ENCODE data around the gene PAX7.

DNA sequence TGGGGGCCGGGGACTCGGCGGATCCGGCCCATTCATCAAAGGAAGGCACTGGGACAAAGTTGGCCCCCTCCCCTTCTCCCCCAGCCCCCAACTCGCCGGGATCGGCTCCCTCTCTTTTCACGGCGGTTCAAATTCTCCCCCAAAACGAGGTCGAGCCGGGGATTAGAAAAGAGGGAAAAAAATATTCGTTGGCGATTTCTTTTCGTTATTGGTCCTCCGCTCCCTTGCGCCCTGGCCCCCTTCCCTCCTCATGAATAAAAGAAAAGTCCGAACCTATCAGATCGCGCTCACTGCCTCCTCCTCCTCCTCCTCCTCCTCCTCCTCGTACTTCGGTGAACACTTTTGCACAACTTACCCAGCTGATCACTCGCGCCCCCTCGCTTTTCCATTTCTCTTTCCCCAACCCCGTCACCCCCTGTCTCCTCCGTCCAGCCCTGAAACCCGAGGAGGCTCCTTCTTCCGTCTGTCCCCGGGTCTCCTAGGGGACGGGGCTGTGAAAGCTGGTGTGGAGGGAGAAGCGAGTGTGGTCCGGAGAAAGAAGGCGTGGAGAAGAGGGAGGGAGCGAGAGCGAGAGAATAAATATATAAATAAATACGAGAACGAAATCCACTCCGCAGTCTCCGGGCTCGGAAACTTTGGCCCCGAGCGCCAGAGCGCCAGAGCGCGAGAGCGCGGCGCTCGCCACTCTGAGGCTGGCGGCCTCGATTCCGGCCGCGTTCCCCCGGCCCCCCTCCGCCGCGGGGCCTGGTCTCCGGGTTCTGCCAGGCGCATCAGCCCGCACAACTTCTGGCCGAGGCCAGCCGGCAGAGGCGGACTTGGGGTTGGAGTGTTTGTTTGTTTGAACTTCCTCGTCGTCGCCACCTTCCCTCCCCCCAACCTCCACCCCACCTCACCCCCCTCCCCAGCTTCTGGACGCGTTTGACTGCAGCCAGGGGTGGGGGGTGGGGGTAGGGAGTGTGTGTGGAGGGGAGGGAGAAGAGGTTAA lies at the start of gene PAX7:
- TF ChIP-seq, protein P1, sequence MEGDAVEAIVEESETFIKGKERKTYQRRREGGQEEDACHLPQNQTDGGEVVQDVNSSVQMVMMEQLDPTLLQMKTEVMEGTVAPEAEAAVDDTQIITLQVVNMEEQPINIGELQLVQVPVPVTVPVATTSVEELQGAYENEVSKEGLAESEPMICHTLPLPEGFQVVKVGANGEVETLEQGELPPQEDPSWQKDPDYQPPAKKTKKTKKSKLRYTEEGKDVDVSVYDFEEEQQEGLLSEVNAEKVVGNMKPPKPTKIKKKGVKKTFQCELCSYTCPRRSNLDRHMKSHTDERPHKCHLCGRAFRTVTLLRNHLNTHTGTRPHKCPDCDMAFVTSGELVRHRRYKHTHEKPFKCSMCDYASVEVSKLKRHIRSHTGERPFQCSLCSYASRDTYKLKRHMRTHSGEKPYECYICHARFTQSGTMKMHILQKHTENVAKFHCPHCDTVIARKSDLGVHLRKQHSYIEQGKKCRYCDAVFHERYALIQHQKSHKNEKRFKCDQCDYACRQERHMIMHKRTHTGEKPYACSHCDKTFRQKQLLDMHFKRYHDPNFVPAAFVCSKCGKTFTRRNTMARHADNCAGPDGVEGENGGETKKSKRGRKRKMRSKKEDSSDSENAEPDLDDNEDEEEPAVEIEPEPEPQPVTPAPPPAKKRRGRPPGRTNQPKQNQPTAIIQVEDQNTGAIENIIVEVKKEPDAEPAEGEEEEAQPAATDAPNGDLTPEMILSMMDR (IDR thresholded peaks at IDR 0.05): no peak
- TF ChIP-seq JUN (CRISPR knock-in tag; IDR thresholded peaks at IDR 0.05) (no peak), TEAD4 (CRISPR knock-in tag; IDR thresholded peaks at IDR 0.05) (no peak), SP1 (CRISPR knock-in tag; conservative IDR thresholded peaks at IDR 0.05) (no peak), NR3C1 (CRISPR knock-in tag; conservative IDR thresholded peaks at IDR 0.05; ENCODE audit: low read depth) (no peak), ZNF396 (CRISPR knock-in tag; IDR thresholded peaks at IDR 0.05; ENCODE audit: borderline replicate concordance) (no peak), FOXJ3 (CRISPR knock-in tag; IDR thresholded peaks at IDR 0.05; ENCODE audit: borderline replicate concordance) (no peak)
- TF ChIP-seq, protein P2, sequence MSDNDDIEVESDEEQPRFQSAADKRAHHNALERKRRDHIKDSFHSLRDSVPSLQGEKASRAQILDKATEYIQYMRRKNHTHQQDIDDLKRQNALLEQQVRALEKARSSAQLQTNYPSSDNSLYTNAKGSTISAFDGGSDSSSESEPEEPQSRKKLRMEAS (CRISPR knock-in tag; IDR thresholded peaks at IDR 0.05): no peak; the same call in 1 of the 2 replicates
- TF ChIP-seq, protein P3, sequence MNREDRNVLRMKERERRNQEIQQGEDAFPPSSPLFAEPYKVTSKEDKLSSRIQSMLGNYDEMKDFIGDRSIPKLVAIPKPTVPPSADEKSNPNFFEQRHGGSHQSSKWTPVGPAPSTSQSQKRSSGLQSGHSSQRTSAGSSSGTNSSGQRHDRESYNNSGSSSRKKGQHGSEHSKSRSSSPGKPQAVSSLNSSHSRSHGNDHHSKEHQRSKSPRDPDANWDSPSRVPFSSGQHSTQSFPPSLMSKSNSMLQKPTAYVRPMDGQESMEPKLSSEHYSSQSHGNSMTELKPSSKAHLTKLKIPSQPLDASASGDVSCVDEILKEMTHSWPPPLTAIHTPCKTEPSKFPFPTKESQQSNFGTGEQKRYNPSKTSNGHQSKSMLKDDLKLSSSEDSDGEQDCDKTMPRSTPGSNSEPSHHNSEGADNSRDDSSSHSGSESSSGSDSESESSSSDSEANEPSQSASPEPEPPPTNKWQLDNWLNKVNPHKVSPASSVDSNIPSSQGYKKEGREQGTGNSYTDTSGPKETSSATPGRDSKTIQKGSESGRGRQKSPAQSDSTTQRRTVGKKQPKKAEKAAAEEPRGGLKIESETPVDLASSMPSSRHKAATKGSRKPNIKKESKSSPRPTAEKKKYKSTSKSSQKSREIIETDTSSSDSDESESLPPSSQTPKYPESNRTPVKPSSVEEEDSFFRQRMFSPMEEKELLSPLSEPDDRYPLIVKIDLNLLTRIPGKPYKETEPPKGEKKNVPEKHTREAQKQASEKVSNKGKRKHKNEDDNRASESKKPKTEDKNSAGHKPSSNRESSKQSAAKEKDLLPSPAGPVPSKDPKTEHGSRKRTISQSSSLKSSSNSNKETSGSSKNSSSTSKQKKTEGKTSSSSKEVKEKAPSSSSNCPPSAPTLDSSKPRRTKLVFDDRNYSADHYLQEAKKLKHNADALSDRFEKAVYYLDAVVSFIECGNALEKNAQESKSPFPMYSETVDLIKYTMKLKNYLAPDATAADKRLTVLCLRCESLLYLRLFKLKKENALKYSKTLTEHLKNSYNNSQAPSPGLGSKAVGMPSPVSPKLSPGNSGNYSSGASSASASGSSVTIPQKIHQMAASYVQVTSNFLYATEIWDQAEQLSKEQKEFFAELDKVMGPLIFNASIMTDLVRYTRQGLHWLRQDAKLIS (CRISPR knock-in tag; IDR thresholded peaks at IDR 0.05; ENCODE audit: borderline replicate concordance): no peak
- TF ChIP-seq, protein P4, sequence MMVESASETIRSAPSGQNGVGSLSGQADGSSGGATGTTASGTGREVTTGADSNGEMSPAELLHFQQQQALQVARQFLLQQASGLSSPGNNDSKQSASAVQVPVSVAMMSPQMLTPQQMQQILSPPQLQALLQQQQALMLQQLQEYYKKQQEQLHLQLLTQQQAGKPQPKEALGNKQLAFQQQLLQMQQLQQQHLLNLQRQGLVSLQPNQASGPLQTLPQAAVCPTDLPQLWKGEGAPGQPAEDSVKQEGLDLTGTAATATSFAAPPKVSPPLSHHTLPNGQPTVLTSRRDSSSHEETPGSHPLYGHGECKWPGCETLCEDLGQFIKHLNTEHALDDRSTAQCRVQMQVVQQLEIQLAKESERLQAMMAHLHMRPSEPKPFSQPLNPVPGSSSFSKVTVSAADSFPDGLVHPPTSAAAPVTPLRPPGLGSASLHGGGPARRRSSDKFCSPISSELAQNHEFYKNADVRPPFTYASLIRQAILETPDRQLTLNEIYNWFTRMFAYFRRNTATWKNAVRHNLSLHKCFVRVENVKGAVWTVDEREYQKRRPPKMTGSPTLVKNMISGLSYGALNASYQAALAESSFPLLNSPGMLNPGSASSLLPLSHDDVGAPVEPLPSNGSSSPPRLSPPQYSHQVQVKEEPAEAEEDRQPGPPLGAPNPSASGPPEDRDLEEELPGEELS (CRISPR knock-in tag; IDR thresholded peaks at IDR 0.05): no peak
- TF ChIP-seq, protein P5, sequence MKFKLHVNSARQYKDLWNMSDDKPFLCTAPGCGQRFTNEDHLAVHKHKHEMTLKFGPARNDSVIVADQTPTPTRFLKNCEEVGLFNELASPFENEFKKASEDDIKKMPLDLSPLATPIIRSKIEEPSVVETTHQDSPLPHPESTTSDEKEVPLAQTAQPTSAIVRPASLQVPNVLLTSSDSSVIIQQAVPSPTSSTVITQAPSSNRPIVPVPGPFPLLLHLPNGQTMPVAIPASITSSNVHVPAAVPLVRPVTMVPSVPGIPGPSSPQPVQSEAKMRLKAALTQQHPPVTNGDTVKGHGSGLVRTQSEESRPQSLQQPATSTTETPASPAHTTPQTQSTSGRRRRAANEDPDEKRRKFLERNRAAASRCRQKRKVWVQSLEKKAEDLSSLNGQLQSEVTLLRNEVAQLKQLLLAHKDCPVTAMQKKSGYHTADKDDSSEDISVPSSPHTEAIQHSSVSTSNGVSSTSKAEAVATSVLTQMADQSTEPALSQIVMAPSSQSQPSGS (CRISPR knock-in tag; IDR thresholded peaks at IDR 0.05; ENCODE audit: borderline replicate concordance, low read depth): no peak
